Activated CD4-positive, alpha-beta T cell treated with anti-CD3 and anti-CD28 coated beads, Interleukin-2, amount 50 U/mL, for 1 hour (primary cell): ENCODE data around the gene RRP12.
"Not testable (repeated sequence)": the region's sequence is repeated elsewhere in the genome, so short reads cannot be mapped to it uniquely, and the experiment has no call there.

Experiments
- DNase-seq: peaks from one replicate; pipeline ENCODE4 v3.0.0-alpha.2; 2020

RRP12 gene

GRCh38 chr10:97366572-97366971, 34.6 kb downstream of the RRP12 start:
- no peak for DNase-seq

- DNase-seq: no peak
Measured at GRCh38 chr10:97365761-97366351, 35.3 kb downstream of the RRP12 start.

GRCh38 chr10:97363071-97363470, 38.1 kb downstream of the RRP12 start:
- DNase-seq: no peak

GRCh38 chr10:97362310-97363033, 38.7 kb downstream of the RRP12 start:
- no peak for DNase-seq

- DNase-seq: no peak
Measured at GRCh38 chr10:97361537-97361901, 39.6 kb downstream of the RRP12 start.

- no peak for DNase-seq
Measured at GRCh38 chr10:97360705-97361536, 40.2 kb downstream of the RRP12 start.

GRCh38 chr10:97358781-97359180, 42.4 kb downstream of the RRP12 start:
- no peak for DNase-seq

GRCh38 chr10:97358349-97358748, 42.8 kb downstream of the RRP12 start:
- DNase-seq: no peak

GRCh38 chr10:97356918-97357317, 44.2 kb downstream of the RRP12 start:
- DNase-seq: no peak

- DNase-seq: no peak
Measured at GRCh38 chr10:97356318-97356914, 44.7 kb downstream of the RRP12 start.

GRCh38 chr10:97355571-97355975, 45.6 kb downstream of the RRP12 start:
- DNase-seq: no peak

- DNase-seq: no peak
Measured at GRCh38 chr10:97353945-97354344, 47.2 kb downstream of the RRP12 start.

- no peak for DNase-seq
Measured at GRCh38 chr10:97349752-97350513, 51.2 kb downstream of the RRP12 start.

GRCh38 chr10:97347317-97347716, 53.8 kb downstream of the RRP12 start:
- no peak for DNase-seq

- not testable (repeated sequence) for DNase-seq
Measured at GRCh38 chr10:97343664-97344063, 57.5 kb downstream of the RRP12 start.

- no peak for DNase-seq
Measured at GRCh38 chr10:97341416-97341815, 59.7 kb downstream of the RRP12 start.

- DNase-seq: no peak
Measured at GRCh38 chr10:97338041-97338440, 63.1 kb downstream of the RRP12 start.

- no peak for DNase-seq
Measured at GRCh38 chr10:97336942-97337831, 64.0 kb downstream of the RRP12 start.

GRCh38 chr10:97336446-97336845, 64.7 kb downstream of the RRP12 start:
- DNase-seq: no peak

GRCh38 chr10:97336006-97336405, 65.1 kb downstream of the RRP12 start:
- no peak for DNase-seq

GRCh38 chr10:97335188-97335619, 65.9 kb downstream of the RRP12 start:
- DNase-seq: no peak
